ENCODE results near the gene ACKR2. TPM values are rescaled to one million over a fixed set of nuclear protein-coding genes. Genes with fewer than 3 reads are reported as not detected.

The ACKR2 gene
- total and polyA plus RNA-seq, 4 donors, result 1.1 to 5.7 (median 3.5) TPM

DNA sequence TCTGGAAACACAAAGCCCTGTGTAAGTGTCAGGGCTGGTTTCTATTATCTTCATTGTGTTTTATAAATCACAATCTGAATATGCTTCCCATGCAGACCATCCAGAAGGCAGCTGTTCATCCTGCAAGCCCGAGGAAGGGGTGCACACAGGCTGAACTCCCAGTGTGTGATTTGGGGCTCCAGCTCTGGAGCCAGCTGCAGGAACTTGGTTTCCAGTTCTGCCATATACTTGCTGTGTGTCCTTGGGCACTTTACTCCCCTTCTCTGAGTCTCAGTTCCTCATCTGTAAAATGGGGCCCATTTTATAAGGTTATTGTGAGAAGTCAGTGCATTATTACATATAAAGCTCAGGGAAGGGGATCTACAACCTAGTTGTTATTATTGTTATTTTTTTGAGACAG lies 43.8 kb downstream of the ACKR2 start:
- no peak for ATAC-seq (ENCODE audit: insufficient read depth, low FRiP score)
- no peak overlapping the region for H3K9ac ChIP-seq (ENCODE audit: insufficient read depth in 1 of 2, low read length in 2 of 2)
- no peak overlapping the region for H3K4me3 ChIP-seq
- H3K36me3 ChIP-seq (ENCODE audit: control insufficient read depth in 4 of 4, insufficient read depth in 4 of 4, low read length in 4 of 4), result no peaks in the 10 kb centered on the region
- no peaks in the 10 kb centered on the region for H3K27me3 ChIP-seq (ENCODE audit: control insufficient read depth in 3 of 3, insufficient read depth in 3 of 3, low read length in 2 of 3)
- 78 to 96% methylated on average over 1 of the region's 1 CpG for WGBS, 2 donors
- no peaks in the 10 kb centered on the region for H3K4me1 ChIP-seq (ENCODE audit: control insufficient read depth in 5 of 5, insufficient read depth in 5 of 5, low read length in 5 of 5)
- no peaks in the 10 kb centered on the region for H3K9me3 ChIP-seq (ENCODE audit: control insufficient read depth in 4 of 4, insufficient read depth in 3 of 4, low read length in 3 of 4)
- DNase-seq, result no peak
- peak overlapping the region in 1 of 2 donors; percentile 68 for H3K27ac ChIP-seq (ENCODE audit: low read depth in 1 of 2, low read length in 1 of 2)
- TF ChIP-seq, protein P1, sequence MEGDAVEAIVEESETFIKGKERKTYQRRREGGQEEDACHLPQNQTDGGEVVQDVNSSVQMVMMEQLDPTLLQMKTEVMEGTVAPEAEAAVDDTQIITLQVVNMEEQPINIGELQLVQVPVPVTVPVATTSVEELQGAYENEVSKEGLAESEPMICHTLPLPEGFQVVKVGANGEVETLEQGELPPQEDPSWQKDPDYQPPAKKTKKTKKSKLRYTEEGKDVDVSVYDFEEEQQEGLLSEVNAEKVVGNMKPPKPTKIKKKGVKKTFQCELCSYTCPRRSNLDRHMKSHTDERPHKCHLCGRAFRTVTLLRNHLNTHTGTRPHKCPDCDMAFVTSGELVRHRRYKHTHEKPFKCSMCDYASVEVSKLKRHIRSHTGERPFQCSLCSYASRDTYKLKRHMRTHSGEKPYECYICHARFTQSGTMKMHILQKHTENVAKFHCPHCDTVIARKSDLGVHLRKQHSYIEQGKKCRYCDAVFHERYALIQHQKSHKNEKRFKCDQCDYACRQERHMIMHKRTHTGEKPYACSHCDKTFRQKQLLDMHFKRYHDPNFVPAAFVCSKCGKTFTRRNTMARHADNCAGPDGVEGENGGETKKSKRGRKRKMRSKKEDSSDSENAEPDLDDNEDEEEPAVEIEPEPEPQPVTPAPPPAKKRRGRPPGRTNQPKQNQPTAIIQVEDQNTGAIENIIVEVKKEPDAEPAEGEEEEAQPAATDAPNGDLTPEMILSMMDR (IDR thresholded peaks at IDR 0.05; ENCODE audit: control extremely low read depth, extremely low read depth), result no peak

DNA sequence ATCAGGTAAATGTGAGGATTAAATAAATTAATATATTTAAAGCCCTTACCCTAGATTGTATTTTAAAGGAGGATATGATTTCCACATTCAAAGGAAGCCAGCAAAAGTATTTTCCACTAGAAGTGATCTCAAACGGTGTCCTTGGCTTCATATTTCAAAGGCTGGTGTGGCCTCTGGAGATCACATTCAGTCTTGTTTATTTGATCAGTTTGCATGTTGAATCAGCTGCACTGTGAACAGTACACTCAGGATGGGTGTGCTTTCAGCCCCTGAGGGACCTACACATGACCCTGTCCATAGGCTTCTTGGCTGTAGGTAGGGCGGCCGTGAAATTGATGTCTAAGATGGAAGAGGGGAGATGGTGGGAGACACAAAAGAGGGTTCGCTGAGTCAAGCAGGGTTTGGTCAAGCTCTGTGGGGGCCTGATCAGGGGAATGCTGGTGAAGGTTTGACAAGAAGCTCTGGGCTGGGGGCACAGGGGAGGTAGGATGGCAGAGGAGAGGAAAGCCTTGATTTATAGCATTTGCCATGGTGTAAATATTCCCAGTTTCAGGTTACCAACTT lies 44.6 kb downstream of the ACKR2 start:
- 87 to 89% methylated on average over 4 of the region's 4 CpGs for WGBS, 2 donors
- H3K9ac ChIP-seq (ENCODE audit: insufficient read depth in 1 of 2, low read length in 2 of 2), result no peak overlapping the region
- TF ChIP-seq, protein P1 (IDR thresholded peaks at IDR 0.05; ENCODE audit: control extremely low read depth, extremely low read depth), result no peak

GRCh38 chr3:42855219-42855546 lies 45.9 kb downstream of the ACKR2 start:
- H3K9me3 ChIP-seq (ENCODE audit: control insufficient read depth in 4 of 4, insufficient read depth in 3 of 4, low read length in 3 of 4), result no peaks in the 10 kb centered on the region
- ATAC-seq (ENCODE audit: insufficient read depth, low FRiP score) (no peak), DNase-seq (no peak)
- H3K27ac ChIP-seq (ENCODE audit: low read depth in 1 of 2, low read length in 1 of 2), result no peak overlapping the region
- no peaks in the 10 kb centered on the region for H3K36me3 ChIP-seq (ENCODE audit: control insufficient read depth in 4 of 4, insufficient read depth in 4 of 4, low read length in 4 of 4)
- no peak overlapping the region for H3K4me3 ChIP-seq
- no peak overlapping the region for H3K9ac ChIP-seq (ENCODE audit: insufficient read depth in 1 of 2, low read length in 2 of 2)
- no peaks in the 10 kb centered on the region for H3K27me3 ChIP-seq (ENCODE audit: control insufficient read depth in 3 of 3, insufficient read depth in 3 of 3, low read length in 2 of 3)
- H3K4me1 ChIP-seq (ENCODE audit: control insufficient read depth in 5 of 5, insufficient read depth in 5 of 5, low read length in 5 of 5), result no peaks in the 10 kb centered on the region
- TF ChIP-seq, protein P1 (IDR thresholded peaks at IDR 0.05; ENCODE audit: control extremely low read depth, extremely low read depth), result no peak

More for the DNA sequence above, 44.6 kb downstream of the ACKR2 start:
- H3K9me3 ChIP-seq (ENCODE audit: control insufficient read depth in 4 of 4, insufficient read depth in 3 of 4, low read length in 3 of 4), result no peaks in the 10 kb centered on the region
- H3K4me1 ChIP-seq (ENCODE audit: control insufficient read depth in 5 of 5, insufficient read depth in 5 of 5, low read length in 5 of 5), result no peaks in the 10 kb centered on the region
- no peak overlapping the region for H3K4me3 ChIP-seq
- no peaks in the 10 kb centered on the region for H3K27me3 ChIP-seq (ENCODE audit: control insufficient read depth in 3 of 3, insufficient read depth in 3 of 3, low read length in 2 of 3)
- ATAC-seq (ENCODE audit: insufficient read depth, low FRiP score) (no peak), DNase-seq (no peak)
- H3K36me3 ChIP-seq (ENCODE audit: control insufficient read depth in 4 of 4, insufficient read depth in 4 of 4, low read length in 4 of 4), result no peaks in the 10 kb centered on the region
- H3K27ac ChIP-seq (ENCODE audit: low read depth in 1 of 2, low read length in 1 of 2), result no peak overlapping the region

All from lung (tissue), 12 donors.